Activated T-helper 17 cell treated with anti-CD3 and anti-CD28 coated beads, Interleukin-2, amount 50 U/mL, for 72 hours (primary cell): ENCODE data around the gene EFCAB8. TPM values are rescaled to one million over a fixed set of nuclear protein-coding genes. Genes with fewer than 3 reads are reported as not detected.
A peak's percentile ranks its signal among the peaks of the same experiment; 100 is the strongest.

Experiments
- ATAC-seq: fragments of 150-1000 bp; cut with Tn5 transposase; replicated peaks from 2 replicates; pipeline ENCODE4 v1.10.0; 2021; ENCODE audit warnings: mild to moderate bottlenecking, moderate library complexity
- H3K27ac Mint-ChIP-seq: one replicate; pipeline ENCODE4 v1.8.0; 2022; ENCODE audit warnings: mixed read lengths
- H3K27me3 Mint-ChIP-seq: one replicate; pipeline ENCODE4 v1.8.0; 2022; ENCODE audit warnings: mixed read lengths
- H3K36me3 Mint-ChIP-seq: one replicate; pipeline ENCODE4 v1.8.0; 2022; ENCODE audit warnings: low read depth, mild to moderate bottlenecking, mixed read lengths
- H3K4me1 Mint-ChIP-seq: one replicate; pipeline ENCODE4 v1.8.0; 2022; ENCODE audit warnings: mixed read lengths
- H3K4me3 Mint-ChIP-seq: one replicate; pipeline ENCODE4 v1.8.0; 2022; ENCODE audit warnings: mild to moderate bottlenecking, mixed read lengths
- H3K9me3 Mint-ChIP-seq: one replicate; pipeline ENCODE4 v1.8.0; 2022; ENCODE audit warnings: mixed read lengths
- total RNA-seq, 2 donors: library from RNA; stranded (reverse); gene quantifications; one replicate each; pipeline ENCODE4 v1.2.3, GENCODE V29; 2022

Gene EFCAB8
- total RNA-seq, 2 donors from 2014 or later, result 0.19 to 0.45 TPM

- peak overlapping the region; percentile 49 for H3K4me3 Mint-ChIP-seq
- no peaks in the 10 kb centered on the region for H3K27me3 Mint-ChIP-seq
- peak overlapping the region; percentile 73 for H3K27ac Mint-ChIP-seq
- peak; percentile 46 for ATAC-seq
- peaks cover 100% of the 10 kb centered on the region for H3K36me3 Mint-ChIP-seq
- peaks cover 20% of the 10 kb centered on the region for H3K4me1 Mint-ChIP-seq
- no peaks in the 10 kb centered on the region for H3K9me3 Mint-ChIP-seq
Observed at GRCh38 chr20:32832664-32833063, 26.1 kb upstream of the EFCAB8 start.

DNA sequence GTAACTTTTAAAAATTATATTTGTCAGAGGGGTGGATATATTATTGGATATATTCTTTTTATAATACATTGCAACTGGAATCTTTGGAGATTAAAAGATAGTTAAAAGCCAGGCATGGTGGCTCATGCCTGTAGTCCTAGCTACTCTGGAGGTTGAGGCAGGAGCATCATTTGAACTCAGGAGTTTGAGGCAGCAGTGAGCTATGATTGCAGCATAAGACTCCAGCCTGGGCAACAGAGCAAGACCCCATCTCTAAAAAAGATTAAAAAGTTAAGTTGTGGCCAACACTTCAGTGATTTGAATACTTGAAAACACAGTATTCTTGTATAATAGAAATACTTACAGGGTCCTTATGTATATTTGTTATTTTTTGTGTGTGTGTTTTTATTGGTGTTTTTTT is 23.8 kb upstream of the EFCAB8 start:
- H3K27ac Mint-ChIP-seq, result no peak overlapping the region
- H3K27me3 Mint-ChIP-seq, result no peaks in the 10 kb centered on the region
- ATAC-seq, result no peak
- H3K36me3 Mint-ChIP-seq, result peaks cover 100% of the 10 kb centered on the region
- no peaks in the 10 kb centered on the region for H3K9me3 Mint-ChIP-seq
- peaks cover 27% of the 10 kb centered on the region for H3K4me1 Mint-ChIP-seq
- H3K4me3 Mint-ChIP-seq, result no peak overlapping the region

- H3K4me1 Mint-ChIP-seq, result peaks cover 21% of the 10 kb centered on the region
Observed at GRCh38 chr20:32837157-32837556, 21.6 kb upstream of the EFCAB8 start.

GRCh38 chr20:32839227-32839981 is 19.3 kb upstream of the EFCAB8 start:
- peak overlapping the region; percentile 54 for H3K4me3 Mint-ChIP-seq
- H3K27me3 Mint-ChIP-seq, result no peaks in the 10 kb centered on the region
- peaks cover 100% of the 10 kb centered on the region for H3K36me3 Mint-ChIP-seq
- ATAC-seq, result peak; percentile 97
- H3K9me3 Mint-ChIP-seq, result no peaks in the 10 kb centered on the region
- peak overlapping the region; percentile 90 for H3K27ac Mint-ChIP-seq
- H3K4me1 Mint-ChIP-seq, result peaks cover 29% of the 10 kb centered on the region

More at GRCh38 chr20:32837157-32837556, 21.6 kb upstream of the EFCAB8 start:
- H3K4me3 Mint-ChIP-seq, result no peak overlapping the region
- no peak for ATAC-seq
- H3K9me3 Mint-ChIP-seq, result no peaks in the 10 kb centered on the region
- H3K36me3 Mint-ChIP-seq, result peaks cover 100% of the 10 kb centered on the region
- H3K27me3 Mint-ChIP-seq, result no peaks in the 10 kb centered on the region
- no peak overlapping the region for H3K27ac Mint-ChIP-seq

DNA sequence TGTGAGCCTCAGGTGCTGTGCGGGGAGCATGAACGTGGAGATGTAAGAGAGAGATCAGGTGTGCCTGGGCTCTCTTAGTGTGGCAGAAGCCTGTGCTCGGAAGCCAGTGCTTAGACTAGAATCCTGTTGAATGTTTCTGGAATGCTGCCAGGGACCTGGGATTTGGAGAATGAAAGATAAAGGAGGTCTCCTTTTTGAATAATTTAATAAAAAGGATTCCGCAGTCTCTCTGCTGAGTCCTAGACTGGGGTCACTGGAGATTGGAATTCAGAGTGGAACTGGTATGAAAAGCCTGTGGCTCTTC is 18.8 kb upstream of the EFCAB8 start:
- Mint-ChIP-seq H3K9me3 (no peaks in the 10 kb centered on the region), H3K4me3 (no peak overlapping the region), H3K36me3 (peaks cover 100% of the 10 kb centered on the region), H3K27me3 (no peaks in the 10 kb centered on the region), H3K27ac (peak overlapping the region; percentile 90), H3K4me1 (peaks cover 33% of the 10 kb centered on the region)
- ATAC-seq, result no peak

DNA sequence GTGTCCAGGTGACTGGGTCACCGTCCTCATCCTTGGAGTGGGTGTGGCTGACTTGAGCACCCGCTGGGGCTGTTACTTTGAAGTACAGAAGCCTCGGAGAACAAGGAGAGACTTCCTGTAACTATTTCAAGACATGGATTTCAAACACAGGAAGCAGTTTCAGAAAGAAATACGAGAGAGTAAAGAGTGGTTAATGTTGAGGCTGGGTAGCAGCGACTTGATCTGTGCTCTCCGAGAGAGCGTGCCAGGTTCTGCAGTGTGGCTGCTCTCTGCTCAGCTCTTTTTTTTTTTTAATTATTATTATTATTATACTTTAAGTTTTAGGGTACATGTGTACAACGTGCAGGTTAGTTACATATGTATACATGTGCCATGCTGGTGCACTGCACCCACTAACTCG is 17.5 kb upstream of the EFCAB8 start:
- Mint-ChIP-seq H3K36me3 (peaks cover 99% of the 10 kb centered on the region), H3K27me3 (no peaks in the 10 kb centered on the region)
- ATAC-seq, result no peak

GRCh38 chr20:32841632-32842031 is 17.1 kb upstream of the EFCAB8 start:
- H3K4me1 Mint-ChIP-seq, result peaks cover 33% of the 10 kb centered on the region
- H3K9me3 Mint-ChIP-seq, result no peaks in the 10 kb centered on the region
- no peak overlapping the region for H3K4me3 Mint-ChIP-seq
- H3K36me3 Mint-ChIP-seq, result peaks cover 99% of the 10 kb centered on the region
- ATAC-seq, result no peak
- H3K27ac Mint-ChIP-seq, result no peak overlapping the region
- H3K27me3 Mint-ChIP-seq, result no peaks in the 10 kb centered on the region

More for the DNA sequence above, 17.5 kb upstream of the EFCAB8 start:
- H3K4me3 Mint-ChIP-seq, result no peak overlapping the region
- H3K9me3 Mint-ChIP-seq, result no peaks in the 10 kb centered on the region
- H3K4me1 Mint-ChIP-seq, result peaks cover 33% of the 10 kb centered on the region
- H3K27ac Mint-ChIP-seq, result no peak overlapping the region

DNA sequence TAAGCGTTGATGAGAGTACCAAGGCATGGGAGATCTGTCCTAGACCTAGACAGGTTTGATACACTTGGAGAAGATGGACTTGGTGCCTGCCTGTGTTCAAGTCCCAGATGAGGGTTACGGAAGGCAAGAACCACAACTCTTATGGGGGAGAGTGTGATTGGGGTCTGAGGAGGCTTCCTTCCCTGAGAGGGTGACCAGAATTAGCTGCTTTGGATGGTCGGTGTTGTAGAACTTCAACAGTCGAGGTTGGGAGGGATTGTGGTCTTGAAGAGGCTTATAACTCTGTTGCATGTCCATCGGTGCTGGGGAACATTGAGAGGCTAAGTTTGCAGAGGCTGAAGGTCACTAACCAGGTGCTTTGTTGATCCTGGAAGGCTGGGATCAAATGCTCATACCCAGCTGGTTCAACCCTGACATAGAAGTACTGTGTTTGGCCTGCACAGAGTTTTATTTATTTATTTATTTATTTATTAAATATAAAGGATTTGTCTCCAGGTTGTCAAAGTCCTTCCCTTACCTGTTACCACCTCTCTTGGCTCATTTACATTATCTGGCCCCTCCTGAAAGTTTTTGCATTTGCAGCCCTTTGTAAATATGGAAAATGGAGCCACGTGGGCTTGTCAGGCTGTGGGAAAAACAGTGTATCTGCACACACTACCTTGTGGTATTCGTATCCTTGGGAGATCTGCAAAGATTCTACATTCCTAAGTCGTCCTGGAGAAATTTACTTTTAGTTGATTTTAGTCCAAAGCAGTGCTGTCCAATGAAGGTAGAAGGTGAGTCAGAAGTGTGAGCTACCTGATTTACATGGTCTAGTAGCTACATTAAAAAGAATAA is 15.8 kb upstream of the EFCAB8 start:
- Mint-ChIP-seq H3K27ac (no peak overlapping the region), H3K36me3 (peaks cover 99% of the 10 kb centered on the region), H3K4me3 (no peak overlapping the region), H3K27me3 (no peaks in the 10 kb centered on the region), H3K9me3 (no peaks in the 10 kb centered on the region), H3K4me1 (peaks cover 40% of the 10 kb centered on the region)
- no peak for ATAC-seq

GRCh38 chr20:32845786-32846185 is 12.9 kb upstream of the EFCAB8 start:
- no peaks in the 10 kb centered on the region for H3K9me3 Mint-ChIP-seq
- H3K27me3 Mint-ChIP-seq, result no peaks in the 10 kb centered on the region
- ATAC-seq, result no peak
- H3K4me3 Mint-ChIP-seq, result no peak overlapping the region
- peak overlapping the region; percentile 3 for H3K27ac Mint-ChIP-seq
- peaks cover 99% of the 10 kb centered on the region for H3K36me3 Mint-ChIP-seq
- peaks cover 22% of the 10 kb centered on the region for H3K4me1 Mint-ChIP-seq

- Mint-ChIP-seq H3K4me1 (peaks cover 22% of the 10 kb centered on the region), H3K27me3 (no peaks in the 10 kb centered on the region), H3K9me3 (no peaks in the 10 kb centered on the region), H3K4me3 (no peak overlapping the region), H3K27ac (peak overlapping the region; percentile 3), H3K36me3 (peaks cover 99% of the 10 kb centered on the region)
- no peak for ATAC-seq
Observed at GRCh38 chr20:32846852-32847251, 11.9 kb upstream of the EFCAB8 start.

DNA sequence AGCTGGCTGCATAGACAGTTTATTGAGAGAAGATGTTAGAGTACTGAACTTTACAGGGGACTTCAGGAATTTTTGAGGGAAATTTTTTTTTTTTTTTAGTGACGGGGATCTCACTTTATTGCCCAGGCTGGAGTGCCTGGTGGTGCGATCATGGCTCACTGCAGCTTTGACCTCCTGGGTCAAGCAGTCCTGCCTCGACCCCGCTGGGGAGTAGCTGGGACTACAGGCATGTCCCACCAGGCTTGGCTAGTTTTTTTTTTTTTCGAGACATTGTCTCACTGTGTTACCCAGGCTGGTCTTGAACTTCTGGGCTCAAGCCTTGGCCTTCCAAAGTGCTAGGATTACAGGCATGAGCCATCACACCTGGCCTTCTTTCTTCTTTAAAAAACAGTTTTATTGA is 10.8 kb upstream of the EFCAB8 start:
- H3K27me3 Mint-ChIP-seq, result no peaks in the 10 kb centered on the region
- no peak for ATAC-seq
- H3K9me3 Mint-ChIP-seq, result no peaks in the 10 kb centered on the region
- no peak overlapping the region for H3K4me3 Mint-ChIP-seq
- H3K4me1 Mint-ChIP-seq, result peaks cover 16% of the 10 kb centered on the region
- peak overlapping the region; percentile 3 for H3K27ac Mint-ChIP-seq
- H3K36me3 Mint-ChIP-seq, result peaks cover 99% of the 10 kb centered on the region

DNA sequence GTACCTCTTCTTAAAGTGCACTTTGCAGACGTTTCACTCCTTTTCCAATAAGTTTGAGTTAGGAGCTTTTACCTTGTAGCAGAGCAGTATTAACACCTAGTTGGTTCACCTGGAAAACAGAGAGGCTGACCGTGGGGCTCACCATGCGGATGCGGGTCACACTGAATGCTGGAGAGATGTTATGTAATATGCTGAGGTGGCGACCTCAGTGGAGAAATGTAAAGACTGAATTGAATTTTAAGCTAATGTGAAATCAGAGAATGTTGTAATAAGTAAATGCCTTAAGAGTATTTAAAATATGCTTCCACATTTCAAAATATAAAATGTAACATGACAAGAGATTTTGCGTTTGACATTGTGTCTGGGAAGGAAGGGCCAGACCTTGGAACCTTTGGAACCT is 9.9 kb upstream of the EFCAB8 start:
- H3K4me3 Mint-ChIP-seq, result no peak overlapping the region
- H3K9me3 Mint-ChIP-seq, result no peaks in the 10 kb centered on the region
- no peak for ATAC-seq
- H3K27ac Mint-ChIP-seq, result no peak overlapping the region
- H3K27me3 Mint-ChIP-seq, result no peaks in the 10 kb centered on the region
- H3K4me1 Mint-ChIP-seq, result peaks cover 16% of the 10 kb centered on the region
- peaks cover 96% of the 10 kb centered on the region for H3K36me3 Mint-ChIP-seq

DNA sequence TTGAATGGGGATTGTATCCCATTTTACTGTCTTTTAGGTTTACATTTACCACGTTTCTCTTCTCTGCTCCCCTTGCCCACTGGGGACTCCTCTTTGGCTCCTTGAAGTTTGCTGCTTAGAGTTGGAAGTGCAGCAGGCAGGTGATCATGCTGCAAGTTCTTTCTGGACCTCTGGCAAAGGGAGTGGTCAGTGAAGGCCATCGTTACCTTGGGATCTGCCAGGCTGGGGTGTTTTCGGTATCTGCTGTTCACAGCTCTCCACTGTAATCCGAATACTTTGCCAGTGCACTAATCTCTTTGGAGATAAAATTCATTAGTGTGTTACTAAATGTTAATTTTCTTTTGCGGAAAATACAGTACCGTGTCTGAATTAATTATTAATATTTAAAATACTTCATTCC is 9.1 kb upstream of the EFCAB8 start:
- Mint-ChIP-seq H3K27me3 (no peaks in the 10 kb centered on the region), H3K9me3 (no peaks in the 10 kb centered on the region), H3K27ac (no peak overlapping the region), H3K4me1 (peaks cover 10% of the 10 kb centered on the region), H3K4me3 (no peak overlapping the region), H3K36me3 (peaks cover 95% of the 10 kb centered on the region)
- no peak for ATAC-seq

DNA sequence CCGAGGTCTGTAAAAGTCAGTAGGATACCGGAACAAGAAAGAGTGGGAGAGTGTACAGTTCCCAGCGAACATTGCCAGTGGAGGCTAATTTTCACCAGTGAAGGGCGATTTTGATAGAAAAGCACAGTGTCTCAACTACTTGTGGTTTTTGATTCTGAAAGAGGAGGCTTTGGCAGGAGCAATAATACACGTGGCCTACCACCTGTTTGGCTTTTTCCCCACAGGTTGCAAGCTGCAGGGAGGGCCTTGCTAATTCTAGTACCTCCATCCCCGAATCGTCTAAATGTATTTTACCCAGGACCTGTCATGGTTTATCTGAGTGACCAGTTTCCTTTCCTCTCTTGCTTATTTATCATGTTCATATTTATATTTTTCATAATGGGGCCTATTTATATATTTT is 3.3 kb upstream of the EFCAB8 start:
- Mint-ChIP-seq H3K27ac (peak overlapping the region; percentile 87), H3K36me3 (peaks cover 87% of the 10 kb centered on the region), H3K4me1 (peaks cover 9% of the 10 kb centered on the region), H3K9me3 (no peaks in the 10 kb centered on the region), H3K4me3 (peak overlapping the region; percentile 41), H3K27me3 (no peaks in the 10 kb centered on the region)
- no peak for ATAC-seq

- Mint-ChIP-seq H3K36me3 (peaks cover 59% of the 10 kb centered on the region), H3K27ac (peak overlapping the region; percentile 22), H3K4me3 (no peak overlapping the region), H3K27me3 (no peaks in the 10 kb centered on the region), H3K4me1 (peaks cover 12% of the 10 kb centered on the region), H3K9me3 (no peaks in the 10 kb centered on the region)
- ATAC-seq, result no peak
Observed at GRCh38 chr20:32858189-32858588, 534 bp upstream of the EFCAB8 start.
